ENCODE results near the gene WBP2.
"Not testable (repeated sequence)": the region's sequence is repeated elsewhere in the genome, so short reads cannot be mapped to it uniquely, and the experiment has no call there.

The WBP2 gene

DNA sequence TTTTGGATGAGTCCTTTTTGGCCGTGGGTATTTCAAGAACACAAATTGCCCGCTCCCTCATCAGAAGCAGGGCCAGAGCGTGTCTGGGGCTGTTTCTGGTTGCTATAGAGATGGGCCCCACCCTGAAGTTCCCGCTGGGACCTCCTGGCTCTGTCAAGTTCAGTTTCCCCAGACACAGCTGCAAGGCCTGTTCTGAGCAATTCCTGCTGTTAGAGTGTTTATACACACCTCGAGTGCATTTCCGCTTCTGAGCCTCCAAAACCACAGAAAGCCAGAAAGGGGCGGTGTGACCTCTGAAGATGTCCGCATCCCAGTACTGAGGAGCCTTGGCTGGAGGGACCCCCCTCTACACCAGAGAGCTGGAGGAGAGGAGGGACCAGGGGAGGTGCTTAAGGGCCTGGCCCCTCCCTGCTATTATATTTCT lies 9.3 kb upstream of the WBP2 start:
- H3K27ac ChIP-seq, result no peak overlapping the region
- TF ChIP-seq, protein P1, sequence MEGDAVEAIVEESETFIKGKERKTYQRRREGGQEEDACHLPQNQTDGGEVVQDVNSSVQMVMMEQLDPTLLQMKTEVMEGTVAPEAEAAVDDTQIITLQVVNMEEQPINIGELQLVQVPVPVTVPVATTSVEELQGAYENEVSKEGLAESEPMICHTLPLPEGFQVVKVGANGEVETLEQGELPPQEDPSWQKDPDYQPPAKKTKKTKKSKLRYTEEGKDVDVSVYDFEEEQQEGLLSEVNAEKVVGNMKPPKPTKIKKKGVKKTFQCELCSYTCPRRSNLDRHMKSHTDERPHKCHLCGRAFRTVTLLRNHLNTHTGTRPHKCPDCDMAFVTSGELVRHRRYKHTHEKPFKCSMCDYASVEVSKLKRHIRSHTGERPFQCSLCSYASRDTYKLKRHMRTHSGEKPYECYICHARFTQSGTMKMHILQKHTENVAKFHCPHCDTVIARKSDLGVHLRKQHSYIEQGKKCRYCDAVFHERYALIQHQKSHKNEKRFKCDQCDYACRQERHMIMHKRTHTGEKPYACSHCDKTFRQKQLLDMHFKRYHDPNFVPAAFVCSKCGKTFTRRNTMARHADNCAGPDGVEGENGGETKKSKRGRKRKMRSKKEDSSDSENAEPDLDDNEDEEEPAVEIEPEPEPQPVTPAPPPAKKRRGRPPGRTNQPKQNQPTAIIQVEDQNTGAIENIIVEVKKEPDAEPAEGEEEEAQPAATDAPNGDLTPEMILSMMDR (conservative IDR thresholded peaks at IDR 0.05), result no peak

DNA sequence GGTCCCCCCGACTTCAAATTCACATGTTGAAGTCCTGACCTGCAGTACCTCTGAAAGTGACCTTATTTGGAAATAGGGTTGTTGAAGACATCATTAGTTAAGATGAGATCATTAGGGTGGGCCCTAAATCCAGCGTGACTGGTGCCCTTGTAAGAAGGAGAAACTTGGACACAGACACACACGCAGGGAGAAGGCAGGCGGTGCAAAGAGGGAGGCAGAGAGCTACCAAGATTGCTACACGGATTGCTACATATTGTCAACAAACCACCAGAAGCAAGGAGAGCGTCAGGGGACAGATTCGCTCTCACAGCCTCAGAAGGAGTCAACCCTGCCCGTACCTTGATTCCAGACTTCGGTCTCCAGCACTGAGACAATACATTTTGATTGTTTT lies 6.8 kb upstream of the WBP2 start:
- TF ChIP-seq, protein P1 (conservative IDR thresholded peaks at IDR 0.05), result no peak
- H3K27ac ChIP-seq, result no peak overlapping the region

DNA sequence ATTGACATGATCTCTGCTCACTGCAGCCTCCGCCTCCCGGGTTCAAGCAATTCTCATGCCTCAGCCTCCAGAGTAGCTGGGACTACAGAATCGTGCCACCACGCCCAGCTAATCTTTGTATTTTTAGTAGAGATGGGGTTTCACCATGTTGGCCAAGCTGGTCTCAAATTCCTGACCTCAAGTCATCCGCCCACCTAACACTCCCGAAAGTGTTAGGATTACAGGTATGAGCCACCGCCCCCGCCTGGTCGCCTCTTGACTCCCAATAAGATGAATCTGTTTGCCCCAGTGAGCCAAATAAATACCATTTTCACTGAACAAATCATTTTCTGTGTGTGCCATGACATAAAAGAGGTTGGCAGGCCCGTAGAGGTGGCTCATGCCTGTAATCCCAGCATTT lies 4.2 kb upstream of the WBP2 start:
- not testable (repeated sequence) for H3K27ac ChIP-seq

DNA sequence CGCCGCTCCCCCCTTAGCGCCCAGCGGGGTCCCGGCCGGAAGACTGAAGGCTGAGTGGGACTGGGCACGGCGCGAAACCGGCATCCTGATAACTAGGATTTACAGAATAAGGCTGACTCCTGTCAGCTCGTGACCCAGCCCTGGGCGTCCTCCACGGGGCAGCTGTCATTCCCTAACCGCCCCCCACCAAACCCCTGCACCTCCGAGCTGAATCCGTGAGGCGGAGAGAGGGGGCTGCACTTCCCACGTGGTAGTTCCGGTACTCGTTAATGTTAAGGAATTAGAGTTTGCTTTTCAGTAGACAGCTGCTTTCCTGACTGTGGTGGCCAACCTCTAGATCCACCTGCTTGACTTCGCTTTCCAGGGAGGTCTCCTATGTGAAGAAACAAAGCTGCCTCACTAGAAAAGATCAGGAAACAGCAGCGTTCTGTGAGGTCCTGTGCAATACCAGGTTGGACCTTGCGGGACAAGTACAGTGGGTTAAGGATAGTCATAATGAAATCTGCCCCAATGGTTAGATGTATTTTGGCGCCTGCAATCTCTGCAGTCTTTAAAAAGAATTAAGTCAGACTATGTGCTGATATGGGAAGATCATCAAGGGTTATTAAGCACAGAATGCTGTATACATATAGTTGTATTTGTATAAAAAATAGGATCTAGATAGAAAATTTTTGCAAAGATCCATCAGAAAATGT lies 1.1 kb upstream of the WBP2 start:
- TF ChIP-seq, protein P1 (conservative IDR thresholded peaks at IDR 0.05), result no peak; the same call in 1 of the 2 replicates
- peak overlapping the region; percentile 96 for H3K27ac ChIP-seq

DNA sequence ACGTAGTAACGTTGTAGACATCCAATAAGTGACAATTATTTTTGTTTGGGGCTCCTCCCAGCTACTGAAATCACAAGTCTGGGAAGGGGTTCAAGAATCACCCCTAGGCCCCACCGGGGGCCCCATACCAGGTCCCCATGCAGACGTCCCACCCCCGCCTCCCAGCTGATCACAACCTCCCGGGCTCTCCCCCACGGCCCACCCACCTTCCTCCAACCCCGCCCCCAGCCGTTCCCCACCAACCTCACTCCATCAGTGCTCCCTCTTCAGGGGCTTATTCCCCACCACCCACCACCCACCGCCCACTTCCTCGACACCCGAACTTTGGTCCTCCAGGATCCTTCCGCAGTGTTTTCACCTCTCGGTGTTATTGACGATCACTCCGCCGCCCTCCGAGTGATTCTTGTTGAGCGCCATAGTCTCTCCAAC lies 240 bp downstream of the WBP2 start:
- peak overlapping the region; percentile 96 for H3K27ac ChIP-seq
- TF ChIP-seq, protein P1 (conservative IDR thresholded peaks at IDR 0.05), result no peak

DNA sequence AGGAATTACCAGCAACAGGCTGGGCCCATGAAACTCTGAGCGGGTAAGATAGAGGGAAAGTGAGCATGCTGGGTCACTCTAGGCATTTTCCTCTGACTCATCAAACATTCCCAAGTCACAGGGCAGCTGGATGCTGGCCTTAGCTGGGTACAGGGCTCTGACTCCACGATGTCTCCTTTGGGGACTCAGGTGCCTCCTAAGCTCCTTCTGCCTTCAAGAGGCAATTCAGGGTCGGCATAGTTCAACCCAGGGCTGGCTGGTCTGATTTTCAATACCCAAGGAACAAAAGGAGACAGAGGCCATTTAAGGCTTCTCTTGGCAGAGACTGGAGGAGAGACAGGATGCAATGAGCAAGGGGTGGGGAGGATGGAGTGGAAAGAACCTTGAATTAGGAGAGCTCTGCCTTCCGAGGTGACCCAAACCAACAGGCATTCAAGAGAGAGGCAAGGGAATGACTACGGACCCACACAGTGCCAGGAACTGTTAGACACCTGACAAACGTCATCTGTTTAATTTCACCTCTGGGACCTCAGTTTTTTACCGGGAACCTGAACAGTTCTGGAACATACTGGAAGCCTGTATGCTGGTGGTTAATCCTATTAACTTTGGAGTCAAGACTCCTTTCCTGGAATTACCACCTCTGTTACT lies 910 bp downstream of the WBP2 start:
- H3K27ac ChIP-seq, result peak overlapping the region; percentile 96
- TF ChIP-seq, protein P1 (conservative IDR thresholded peaks at IDR 0.05), result no peak

DNA sequence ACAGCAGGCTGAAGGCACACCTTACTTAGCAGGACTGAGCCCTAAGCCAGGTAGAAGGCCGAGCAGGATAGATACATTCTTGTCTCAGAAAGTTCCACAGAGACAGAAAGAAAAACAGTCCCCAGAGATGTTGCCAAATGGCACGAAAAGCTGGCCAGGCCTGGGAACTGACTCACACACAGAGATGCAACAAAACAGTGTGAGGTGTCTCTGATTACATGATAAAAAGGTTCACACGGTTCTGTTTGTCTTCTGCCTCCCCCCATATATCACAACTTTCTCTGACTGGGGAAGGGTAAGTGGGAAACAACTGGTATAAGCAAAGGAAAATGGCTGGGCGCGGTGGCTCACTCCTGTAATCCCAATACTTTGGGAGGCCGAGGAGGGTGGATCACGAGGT lies 1.7 kb downstream of the WBP2 start:
- TF ChIP-seq, protein P1 (conservative IDR thresholded peaks at IDR 0.05), result no peak
- no peak overlapping the region for H3K27ac ChIP-seq

DNA sequence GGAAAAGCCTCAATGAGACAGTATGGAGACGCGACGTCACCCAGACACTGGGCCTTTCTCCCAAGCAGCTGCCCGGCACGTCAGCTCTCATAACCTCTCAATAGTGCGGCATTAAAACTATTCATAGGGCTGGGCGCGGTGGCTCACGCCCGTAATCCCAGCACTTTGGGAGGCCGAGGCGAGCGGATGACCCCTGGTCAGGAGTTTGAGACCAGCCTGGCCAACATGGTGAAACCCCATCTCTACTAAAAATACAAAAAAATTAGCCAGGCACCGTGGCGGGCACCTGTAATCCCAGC lies 3.5 kb downstream of the WBP2 start:
- H3K27ac ChIP-seq, result not testable (repeated sequence)
